SK-N-SH (cell line): ENCODE measurements around the gene PARD3. TPM values are rescaled to one million over a fixed set of nuclear protein-coding genes. Genes with fewer than 3 reads are reported as not detected.

ENCODE experiments used
- CTCF ChIA-PET: fragments of 300-600, 350-600 bp; formaldehyde crosslinking; extraction: SDS; loops from one replicate; lab custom pipeline; 2021; lab: Yijun Ruan, JAX
- POLR2A ChIA-PET: fragments of 350-600 bp; sonication (Branson Sonifier 250); formaldehyde crosslinking; extraction: SDS; loops from one replicate; lab custom pipeline; 2020; ENCODE audit warnings: antibody characterized with exemption, inconsistent platforms; lab: Yijun Ruan, JAX
- DNase-seq: peaks from one replicate; pipeline ENCODE4 v3.0.0; 2012
- H2AFZ ChIP-seq: fragments of 200-600 bp; sonication (generic); 2 replicates; pipeline ENCODE4 v1.8.1; 2016; ENCODE audit warnings: antibody characterized with exemption, mild to moderate bottlenecking, low read depth
- H3F3A ChIP-seq: fragments of 200-600 bp; sonication (generic); replicated peaks from 2 replicates; pipeline ENCODE3; 2016; ENCODE audit warnings: antibody characterized with exemption, mild to moderate bottlenecking; ENCODE audit not compliant: insufficient read depth
- H3K27ac ChIP-seq, 2 experiments: fragments of 200-500 bp in 1 of 2; fragments of 200-600 bp in 1 of 2; sonication (Bioruptor generic) in 1 of 2; sonication (generic), shearing (Covaris generic) in 1 of 2; 2 replicates each; pipeline versions ENCODE4 v1.5.1 to v1.6.1; 2014 to 2016; ENCODE audit warnings: low read depth in 2 of 2, inconsistent platforms in 1 of 2, low read length in 1 of 2, mild to moderate bottlenecking in 1 of 2, mixed read lengths in 1 of 2
- H3K27me3 ChIP-seq: fragments of 200-600 bp; sonication (generic), shearing (Covaris generic); 2 replicates; pipeline ENCODE4 v1.6.1; 2016; ENCODE audit warnings: mixed run types; ENCODE audit not compliant: insufficient read depth
- H3K36me3 ChIP-seq, 2 experiments: fragments of 200-500 bp in 1 of 2; fragments of 200-600 bp in 1 of 2; sonication (Bioruptor generic) in 1 of 2; sonication (generic) in 1 of 2; replicated peaks in 1 of 2; 2 replicates each; pipeline versions ENCODE3 to v1.5.1; 2014 to 2016; ENCODE audit warnings: low read length in 1 of 2, mild to moderate bottlenecking in 1 of 2; ENCODE audit not compliant: insufficient read depth in 2 of 2, control insufficient read depth in 1 of 2
- H3K4me1 ChIP-seq, 2 experiments: fragments of 200-500 bp in 1 of 2; fragments of 200-600 bp in 1 of 2; sonication (Bioruptor generic) in 1 of 2; sonication (generic), shearing (Covaris generic) in 1 of 2; 2 replicates each; pipeline versions ENCODE4 v1.5.1 to v1.6.1; 2014 to 2016; ENCODE audit warnings: low read depth in 1 of 2, low read length in 1 of 2, mixed run types in 1 of 2; ENCODE audit not compliant: insufficient read depth in 2 of 2, control insufficient read depth in 1 of 2
- H3K4me2 ChIP-seq: fragments of 200-600 bp; sonication (generic), shearing (Covaris generic); 2 replicates; pipeline ENCODE4 v1.6.1; 2017; ENCODE audit warnings: mixed run types
- H3K4me3 ChIP-seq, 2 experiments: fragments of 200-500 bp in 1 of 2; fragments of 200-600 bp in 1 of 2; sonication (Bioruptor generic) in 1 of 2; sonication (generic), shearing (Covaris generic) in 1 of 2; 2 replicates each; pipeline versions ENCODE4 v1.5.1 to v1.8.1; 2014 to 2016; ENCODE audit warnings: low read depth in 2 of 2, inconsistent platforms in 1 of 2, low read length in 1 of 2, mild to moderate bottlenecking in 1 of 2, mixed read lengths in 1 of 2, moderate library complexity in 1 of 2
- H3K79me2 ChIP-seq: fragments of 200-600 bp; sonication (generic); 2 replicates; pipeline ENCODE4 v1.8.1; 2017; ENCODE audit warnings: mild to moderate bottlenecking; ENCODE audit not compliant: insufficient read depth
- H3K9ac ChIP-seq: fragments of 200-600 bp; sonication (generic); 2 replicates; pipeline ENCODE4 v1.6.1; 2017; ENCODE audit warnings: mixed run types
- H3K9me2 ChIP-seq: fragments of 200-600 bp; sonication (generic); 2 replicates; pipeline ENCODE4 v1.6.1; 2017; ENCODE audit warnings: mixed run types
- H3K9me3 ChIP-seq: fragments of 200-600 bp; sonication (generic); 2 replicates; pipeline ENCODE4 v1.6.1; 2017; ENCODE audit warnings: mixed run types, mild to moderate bottlenecking, moderate library complexity
- H4K20me1 ChIP-seq: fragments of 200-600 bp; sonication (generic); 2 replicates; pipeline ENCODE4 v1.6.1; 2017; ENCODE audit warnings: mild to moderate bottlenecking, mixed run types; ENCODE audit not compliant: insufficient read depth
- CHD2 ChIP-seq: fragments of 150-350 bp; IDR thresholded peaks from 2 replicates; pipeline ENCODE4 v1.6.1; 2018; ENCODE audit warnings: low read length; ENCODE audit not compliant: partially characterized antibody
- EP300 ChIP-seq, 2 experiments: IDR thresholded peaks; 2 replicates each; pipeline versions ENCODE4 v1.4.0 to v1.6.1; 2012; ENCODE audit warnings: borderline replicate concordance in 1 of 2, low read depth in 1 of 2, low read length in 1 of 2
- IRF3 ChIP-seq: fragments of 150-350 bp; IDR thresholded peaks from 2 replicates; pipeline ENCODE4 v1.6.1; 2016; ENCODE audit warnings: mild to moderate bottlenecking, low read depth, low read length
- MEF2A ChIP-seq: IDR thresholded peaks from 2 replicates; pipeline ENCODE4 v1.4.0; 2012; ENCODE audit warnings: low read depth, borderline replicate concordance
- MXI1 ChIP-seq: IDR thresholded peaks from 2 replicates; pipeline ENCODE4 v1.6.1; 2012; ENCODE audit warnings: mild to moderate bottlenecking, low read depth, low read length, improper control_type of control experiment
- NFIC ChIP-seq: IDR thresholded peaks from 2 replicates; pipeline ENCODE4 v1.4.0; 2012; ENCODE audit warnings: borderline replicate concordance
- RXRA ChIP-seq: IDR thresholded peaks from 2 replicates; pipeline ENCODE4 v1.4.0; 2012; ENCODE audit warnings: low read depth, mild to moderate bottlenecking, borderline replicate concordance
- SIN3A ChIP-seq: IDR thresholded peaks from 2 replicates; pipeline ENCODE4 v1.6.1; 2012; ENCODE audit warnings: low read depth, mild to moderate bottlenecking, low read length, moderate library complexity, borderline replicate concordance
- TAF1 ChIP-seq: IDR thresholded peaks from 2 replicates; pipeline ENCODE4 v1.6.1; 2012; ENCODE audit warnings: low read depth, mild to moderate bottlenecking, low read length, moderate library complexity, borderline replicate concordance
- TCF12 ChIP-seq: IDR thresholded peaks from 2 replicates; pipeline ENCODE4 v1.4.0; 2012
- TEAD4 ChIP-seq: IDR thresholded peaks from 2 replicates; pipeline ENCODE4 v1.4.0; 2012; ENCODE audit warnings: mild to moderate bottlenecking, borderline replicate concordance; ENCODE audit not compliant: insufficient read depth
- USF1 ChIP-seq: IDR thresholded peaks from 2 replicates; pipeline ENCODE4 v1.4.0; 2012; ENCODE audit warnings: low read depth, borderline replicate concordance
- USF2 ChIP-seq: fragments of 150-350 bp; IDR thresholded peaks from 2 replicates; pipeline ENCODE4 v1.6.1; 2017; ENCODE audit warnings: antibody characterized with exemption, low read length, low read depth, borderline replicate concordance
- WGBS: methylation state at CpG from one replicate; pipeline ENCODE4 v1.1.6; 2017; ENCODE audit warnings: low lambda C conversion rate; 5-methylcytosine and 5-hydroxymethylcytosine counted together
- polyA plus RNA-seq, 3 experiments: library from polyadenylated mRNA; depleted of rRNA; stranded (reverse); fragments of >200 nt; gene quantifications; 2 replicates each; pipeline ENCODE4 v1.2.3, GENCODE V29; 2012
- TF ChIP-seq, protein P1 (sequence below): IDR thresholded peaks from 2 replicates; pipeline ENCODE4 v1.6.1; 2012; ENCODE audit warnings: mild to moderate bottlenecking, low read depth, low read length, moderate library complexity

Gene PARD3
- polyA plus RNA-seq, 1 of the 3 experiments (the other 2 are of a cell fraction), result 29.4 TPM

- TF ChIP-seq EP300 (IDR thresholded peaks at IDR 0.05; ENCODE audit: borderline replicate concordance in 1 of 2, low read depth in 1 of 2, low read length in 1 of 2) (no peak), MEF2A (no peak), RXRA (no peak), USF2 (no peak)
Measured at GRCh38 chr10:34768972-34769330, 46.1 kb downstream of the PARD3 start (continued).

DNA sequence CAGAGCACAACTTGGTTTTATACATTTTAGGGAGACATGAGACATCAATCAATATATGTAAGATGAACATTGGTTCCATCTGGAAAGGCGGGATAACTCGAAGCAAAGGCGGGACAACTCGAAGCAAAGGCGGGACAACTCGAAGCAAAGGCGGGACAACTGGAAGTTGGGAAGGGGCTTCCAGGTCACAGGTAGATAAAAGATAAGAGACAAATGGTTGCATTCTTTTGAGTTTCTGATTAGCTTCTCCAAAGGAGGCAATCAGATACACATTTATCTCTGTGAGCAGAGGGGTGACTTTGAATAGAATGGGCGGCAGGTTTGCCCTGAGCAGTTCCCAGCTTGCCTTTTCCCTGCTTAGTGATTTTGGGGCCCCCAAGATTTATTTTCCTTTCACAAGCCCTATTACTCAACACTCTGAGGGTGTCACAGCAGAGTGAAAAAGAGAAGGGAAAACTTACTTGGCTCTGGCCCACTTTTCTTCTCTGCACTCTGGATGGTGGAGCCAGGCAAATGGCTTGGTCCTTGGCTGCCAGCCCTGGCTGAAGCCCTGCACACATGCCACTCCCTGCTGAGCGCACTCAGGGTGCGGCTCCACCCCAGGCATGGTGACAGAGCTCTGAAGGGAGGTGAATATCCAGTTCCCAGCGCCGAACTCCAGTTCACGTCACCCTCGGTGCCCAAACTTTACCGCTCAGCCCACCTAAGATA lies 46.7 kb downstream of the PARD3 start:
- TF ChIP-seq USF1 (no peak), TCF12 (peak; percentile 19; the same call in 1 of the 2 replicates), EP300 (IDR thresholded peaks at IDR 0.05; ENCODE audit: borderline replicate concordance in 1 of 2, low read depth in 1 of 2, low read length in 1 of 2) (no peak), NFIC (peak; percentile 46; the same call in 1 of the 2 replicates)
- Histone ChIP-seq H3K27ac (no peak overlapping the region), H3K4me1 (peaks cover 7 to 44% of the 10 kb centered on the region in 2 experiments; a peak in 3 of 4 replicates), H4K20me1 (peaks cover 62% of the 10 kb centered on the region), H3K79me2 (peaks cover 76% of the 10 kb centered on the region), H3K27me3 (no peaks in the 10 kb centered on the region), H3K9me3 (no peaks in the 10 kb centered on the region), H3K36me3 (no peaks in the 10 kb centered on the region), H3K9me2 (no peaks in the 10 kb centered on the region), H3K9ac (no peak overlapping the region), H3F3A (no peaks in the 10 kb centered on the region), H3K4me2 (no peak overlapping the region), H2AFZ (no peak overlapping the region), H3K4me3 (no peak overlapping the region)
- ChIA-PET CTCF (interaction anchor here (1.7 kb wide), 1 partner anchor 10 kb away, joined by 6 read pairs; no protein-coding TSS in a partner anchor), POLR2A (no interaction called here)
- no peak for DNase-seq
- 91% methylated on average over 14 of the region's 15 CpGs for WGBS

DNA sequence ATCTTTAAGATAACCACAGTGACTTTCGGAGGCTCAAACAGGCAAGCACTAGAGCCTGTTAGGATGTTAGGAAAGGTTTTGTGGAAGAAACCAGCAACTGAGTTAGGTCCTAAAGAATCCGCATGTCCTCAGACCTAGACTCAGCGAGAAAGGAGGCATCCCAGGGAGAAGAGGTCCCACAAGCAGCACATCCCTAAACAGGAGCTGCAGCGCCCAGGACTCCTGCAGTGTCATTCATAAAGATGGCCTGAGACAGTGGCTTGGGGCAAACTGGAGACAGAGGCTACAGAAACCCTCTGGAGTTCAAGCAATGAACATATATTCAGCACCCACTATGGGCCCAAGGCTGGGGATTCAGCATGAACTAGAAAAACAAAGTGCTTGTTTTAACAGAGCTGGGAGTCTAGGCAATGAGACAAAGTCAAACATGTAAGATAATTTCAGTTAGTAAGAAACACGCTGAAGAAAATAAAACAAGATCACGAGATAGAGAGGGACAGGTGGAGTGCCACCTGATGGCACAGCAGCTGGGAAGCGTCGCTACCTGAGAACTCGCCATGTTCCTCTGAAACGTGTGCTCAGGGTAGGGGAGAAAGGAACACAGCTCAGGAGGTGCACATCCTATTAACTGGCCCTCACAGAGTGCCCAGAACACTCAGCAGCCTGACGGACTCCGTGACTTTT lies 48.1 kb downstream of the PARD3 start:
- TF ChIP-seq SIN3A (no peak), IRF3 (no peak), USF1 (no peak), TAF1 (no peak), CHD2 (no peak), TEAD4 (no peak), MXI1 (no peak)
- TF ChIP-seq, protein P1, sequence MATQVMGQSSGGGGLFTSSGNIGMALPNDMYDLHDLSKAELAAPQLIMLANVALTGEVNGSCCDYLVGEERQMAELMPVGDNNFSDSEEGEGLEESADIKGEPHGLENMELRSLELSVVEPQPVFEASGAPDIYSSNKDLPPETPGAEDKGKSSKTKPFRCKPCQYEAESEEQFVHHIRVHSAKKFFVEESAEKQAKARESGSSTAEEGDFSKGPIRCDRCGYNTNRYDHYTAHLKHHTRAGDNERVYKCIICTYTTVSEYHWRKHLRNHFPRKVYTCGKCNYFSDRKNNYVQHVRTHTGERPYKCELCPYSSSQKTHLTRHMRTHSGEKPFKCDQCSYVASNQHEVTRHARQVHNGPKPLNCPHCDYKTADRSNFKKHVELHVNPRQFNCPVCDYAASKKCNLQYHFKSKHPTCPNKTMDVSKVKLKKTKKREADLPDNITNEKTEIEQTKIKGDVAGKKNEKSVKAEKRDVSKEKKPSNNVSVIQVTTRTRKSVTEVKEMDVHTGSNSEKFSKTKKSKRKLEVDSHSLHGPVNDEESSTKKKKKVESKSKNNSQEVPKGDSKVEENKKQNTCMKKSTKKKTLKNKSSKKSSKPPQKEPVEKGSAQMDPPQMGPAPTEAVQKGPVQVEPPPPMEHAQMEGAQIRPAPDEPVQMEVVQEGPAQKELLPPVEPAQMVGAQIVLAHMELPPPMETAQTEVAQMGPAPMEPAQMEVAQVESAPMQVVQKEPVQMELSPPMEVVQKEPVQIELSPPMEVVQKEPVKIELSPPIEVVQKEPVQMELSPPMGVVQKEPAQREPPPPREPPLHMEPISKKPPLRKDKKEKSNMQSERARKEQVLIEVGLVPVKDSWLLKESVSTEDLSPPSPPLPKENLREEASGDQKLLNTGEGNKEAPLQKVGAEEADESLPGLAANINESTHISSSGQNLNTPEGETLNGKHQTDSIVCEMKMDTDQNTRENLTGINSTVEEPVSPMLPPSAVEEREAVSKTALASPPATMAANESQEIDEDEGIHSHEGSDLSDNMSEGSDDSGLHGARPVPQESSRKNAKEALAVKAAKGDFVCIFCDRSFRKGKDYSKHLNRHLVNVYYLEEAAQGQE, result no peak
- no peak overlapping the region for H3K4me3 ChIP-seq
- H3K9me3 ChIP-seq, result no peaks in the 10 kb centered on the region
- H3K36me3 ChIP-seq, result no peaks in the 10 kb centered on the region
- no peak overlapping the region for H3K4me2 ChIP-seq
- H3K9me2 ChIP-seq, result no peaks in the 10 kb centered on the region
- H4K20me1 ChIP-seq, result peaks cover 51% of the 10 kb centered on the region
- peaks cover 7 to 44% of the 10 kb centered on the region in 2 experiments; a peak in 3 of 4 replicates for H3K4me1 ChIP-seq
- H2AFZ ChIP-seq, result no peak overlapping the region
- no peaks in the 10 kb centered on the region for H3F3A ChIP-seq
- H3K9ac ChIP-seq, result no peak overlapping the region
- POLR2A ChIA-PET, result interaction anchor here (1.1 kb wide), 1 partner anchor 23 kb away, joined by 3 read pairs; no protein-coding TSS in a partner anchor
- peaks cover 76% of the 10 kb centered on the region for H3K79me2 ChIP-seq
- peak overlapping the region in 1 of 2 experiments; percentile 29; a peak in 2 of 4 replicates for H3K27ac ChIP-seq
- CTCF ChIA-PET, result interaction anchor here (1.0 to 1.5 kb wide), 5 partner anchors 9 to 111 kb away, joined by 3 read pairs; no protein-coding TSS in a partner anchor
- no peaks in the 10 kb centered on the region for H3K27me3 ChIP-seq
- DNase-seq, result no peak
- WGBS, result 97% methylated on average over 12 of the region's 12 CpGs
